D721Med (cell line): ENCODE data around the gene PCNX2.

ENCODE experiments used
- DNase-seq: peaks from one replicate; pipeline ENCODE4 v3.0.0; 2011; ENCODE audit warnings: low spot score; ENCODE audit not compliant: insufficient read length
- FAIRE-seq: peaks from 2 replicates; lab custom pipeline; 2011; peaks lifted over from hg19 to GRCh38; lab: Jason Lieb, UNC
- CTCF ChIP-seq: IDR thresholded peaks from 2 replicates; pipeline ENCODE4 v1.5.1; 2012; ENCODE audit warnings: mild to moderate bottlenecking, control low read depth; ENCODE audit not compliant: insufficient read depth; ENCODE audit errors: missing control alignments

PCNX2 gene

GRCh38 chr1:233251201-233251720 lies 44.3 kb downstream of the PCNX2 start:
- no peak for TF ChIP-seq CTCF
- DNase-seq (no peak), FAIRE-seq (no peak)

GRCh38 chr1:233248014-233248413 lies 47.5 kb downstream of the PCNX2 start:
- DNase-seq (no peak), FAIRE-seq (no peak)
- no peak for TF ChIP-seq CTCF

GRCh38 chr1:233246965-233247364 lies 48.6 kb downstream of the PCNX2 start:
- TF ChIP-seq CTCF = no peak
- FAIRE-seq (no peak), DNase-seq (no peak)

GRCh38 chr1:233245191-233245765 lies 50.2 kb downstream of the PCNX2 start:
- no peak for TF ChIP-seq CTCF
- DNase-seq = no peak
- no peak for FAIRE-seq

- DNase-seq (no peak), FAIRE-seq (no peak)
- TF ChIP-seq CTCF = no peak
Observed at GRCh38 chr1:233244183-233244582, 51.3 kb downstream of the PCNX2 start.

- FAIRE-seq (peak; percentile 68), DNase-seq (no peak)
- TF ChIP-seq CTCF = no peak
Observed at GRCh38 chr1:233242827-233243483, 52.6 kb downstream of the PCNX2 start.

GRCh38 chr1:233241759-233242158 lies 53.8 kb downstream of the PCNX2 start:
- FAIRE-seq (peak; percentile 82), DNase-seq (no peak)
- no peak for TF ChIP-seq CTCF
